ENCODE data around the gene DPY19L3. TPM values are rescaled to one million over a fixed set of nuclear protein-coding genes. Genes with fewer than 3 reads are reported as not detected.

DPY19L3 gene
- total RNA-seq, 1 donor = 30.0 TPM

DNA sequence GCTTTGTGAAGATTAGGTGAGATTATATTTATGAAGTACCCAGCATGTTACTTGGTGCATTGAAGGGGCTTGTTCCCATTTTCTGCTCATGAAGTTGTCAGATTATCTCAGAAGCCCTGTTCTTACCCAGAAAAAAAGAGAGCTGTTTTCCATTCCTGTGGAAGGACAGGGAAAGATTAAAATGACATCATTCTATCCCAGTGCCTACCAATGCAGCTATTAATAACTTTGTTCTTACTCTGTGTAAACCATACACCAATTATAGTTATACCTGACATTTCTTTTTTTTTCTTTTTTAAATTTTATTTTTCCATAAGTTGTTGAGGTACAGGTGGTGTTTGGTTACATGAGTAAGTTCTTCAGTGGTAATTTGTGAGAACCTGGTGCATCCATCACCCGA is 41.5 kb upstream of the DPY19L3 start:
- Histone ChIP-seq H3K27ac (ENCODE audit: low read depth, low read length) (no peak overlapping the region), H2AFZ (ENCODE audit: low read length) (no peak overlapping the region), H3K4me1 (ENCODE audit: insufficient read depth, low read length) (peaks cover 14% of the 10 kb centered on the region), H3K4me2 (ENCODE audit: insufficient read depth, low read length) (no peak overlapping the region), H3K27me3 (ENCODE audit: insufficient read depth, low read length) (no peaks in the 10 kb centered on the region), H3K79me2 (ENCODE audit: insufficient read depth, low read length) (peaks cover 85% of the 10 kb centered on the region), H4K20me1 (ENCODE audit: insufficient read depth, low read length) (peaks cover 18% of the 10 kb centered on the region), H3K9me3 (ENCODE audit: low read depth, low read length) (no peaks in the 10 kb centered on the region), H3K36me3 (ENCODE audit: insufficient read depth, low read length) (peaks cover 50% of the 10 kb centered on the region), H3K4me3 (ENCODE audit: insufficient read depth, low read length) (no peak overlapping the region)
- TF ChIP-seq, protein P1, sequence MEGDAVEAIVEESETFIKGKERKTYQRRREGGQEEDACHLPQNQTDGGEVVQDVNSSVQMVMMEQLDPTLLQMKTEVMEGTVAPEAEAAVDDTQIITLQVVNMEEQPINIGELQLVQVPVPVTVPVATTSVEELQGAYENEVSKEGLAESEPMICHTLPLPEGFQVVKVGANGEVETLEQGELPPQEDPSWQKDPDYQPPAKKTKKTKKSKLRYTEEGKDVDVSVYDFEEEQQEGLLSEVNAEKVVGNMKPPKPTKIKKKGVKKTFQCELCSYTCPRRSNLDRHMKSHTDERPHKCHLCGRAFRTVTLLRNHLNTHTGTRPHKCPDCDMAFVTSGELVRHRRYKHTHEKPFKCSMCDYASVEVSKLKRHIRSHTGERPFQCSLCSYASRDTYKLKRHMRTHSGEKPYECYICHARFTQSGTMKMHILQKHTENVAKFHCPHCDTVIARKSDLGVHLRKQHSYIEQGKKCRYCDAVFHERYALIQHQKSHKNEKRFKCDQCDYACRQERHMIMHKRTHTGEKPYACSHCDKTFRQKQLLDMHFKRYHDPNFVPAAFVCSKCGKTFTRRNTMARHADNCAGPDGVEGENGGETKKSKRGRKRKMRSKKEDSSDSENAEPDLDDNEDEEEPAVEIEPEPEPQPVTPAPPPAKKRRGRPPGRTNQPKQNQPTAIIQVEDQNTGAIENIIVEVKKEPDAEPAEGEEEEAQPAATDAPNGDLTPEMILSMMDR (IDR thresholded peaks at IDR 0.05; ENCODE audit: extremely low read depth, low read depth, low read length) = no peak
- no peak for DNase-seq (ENCODE audit: insufficient read length, low spot score, missing footprints)

DNA sequence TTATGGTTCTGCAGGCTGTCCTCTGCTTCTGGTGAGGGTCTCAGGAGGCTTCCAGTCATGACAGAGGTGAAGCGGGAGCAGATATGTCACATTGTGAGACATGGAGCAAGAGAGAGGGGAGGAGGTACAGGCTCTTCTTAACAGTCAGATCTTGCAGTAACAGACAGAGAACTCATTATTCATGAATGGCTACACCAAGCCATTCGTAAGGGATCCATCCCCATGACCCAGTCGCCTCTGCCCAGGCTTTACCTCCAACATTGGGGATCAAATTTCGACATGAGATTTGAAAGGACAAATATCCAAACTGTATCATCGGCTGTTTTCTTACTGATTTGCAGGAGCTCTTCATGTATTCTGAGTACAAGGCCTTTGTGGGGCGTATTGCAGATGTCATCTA is 38.5 kb upstream of the DPY19L3 start:
- Histone ChIP-seq H4K20me1 (ENCODE audit: insufficient read depth, low read length) (peaks cover 26% of the 10 kb centered on the region), H3K79me2 (ENCODE audit: insufficient read depth, low read length) (peaks cover 86% of the 10 kb centered on the region), H3K4me2 (ENCODE audit: insufficient read depth, low read length) (no peak overlapping the region), H3K9me3 (ENCODE audit: low read depth, low read length) (no peaks in the 10 kb centered on the region), H3K36me3 (ENCODE audit: insufficient read depth, low read length) (peaks cover 38% of the 10 kb centered on the region), H2AFZ (ENCODE audit: low read length) (no peak overlapping the region), H3K4me1 (ENCODE audit: insufficient read depth, low read length) (peaks cover 14% of the 10 kb centered on the region), H3K27ac (ENCODE audit: low read depth, low read length) (no peak overlapping the region), H3K4me3 (ENCODE audit: insufficient read depth, low read length) (no peak overlapping the region), H3K27me3 (ENCODE audit: insufficient read depth, low read length) (no peaks in the 10 kb centered on the region)
- TF ChIP-seq, protein P1 (IDR thresholded peaks at IDR 0.05; ENCODE audit: extremely low read depth, low read depth, low read length) = no peak
- no peak for DNase-seq (ENCODE audit: insufficient read length, low spot score, missing footprints)

DNA sequence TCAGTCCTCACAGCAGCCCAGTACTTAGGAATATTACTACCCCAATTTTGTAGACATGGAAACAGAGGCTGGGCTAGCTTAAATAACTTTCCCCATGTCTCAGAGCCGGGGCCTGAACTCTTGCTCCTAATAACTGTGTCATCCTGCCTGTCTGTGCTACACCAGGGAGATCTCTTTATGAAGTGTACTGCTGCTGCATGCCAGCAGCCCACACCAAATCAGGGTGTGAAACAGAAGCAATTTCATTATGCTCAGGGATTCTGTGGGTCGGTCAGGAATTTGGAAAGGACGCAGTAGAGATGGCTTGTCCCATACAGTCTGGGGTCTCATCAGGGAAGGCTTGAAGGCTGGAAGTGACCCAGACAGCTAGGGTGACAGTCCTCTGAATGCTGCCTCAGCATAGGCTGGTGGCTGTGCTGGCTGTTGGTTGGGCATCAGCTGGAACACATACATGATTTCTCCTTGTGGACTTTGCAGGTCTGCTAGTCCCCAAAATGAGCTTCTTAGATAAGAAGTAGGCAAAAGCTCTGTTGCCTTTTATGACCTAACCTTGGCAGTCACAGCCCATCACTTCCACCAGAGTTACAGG is 37.5 kb upstream of the DPY19L3 start:
- Histone ChIP-seq H3K4me2 (ENCODE audit: insufficient read depth, low read length) (no peak overlapping the region), H2AFZ (ENCODE audit: low read length) (no peak overlapping the region), H3K9me3 (ENCODE audit: low read depth, low read length) (no peaks in the 10 kb centered on the region), H3K4me3 (ENCODE audit: insufficient read depth, low read length) (no peak overlapping the region), H3K27ac (ENCODE audit: low read depth, low read length) (no peak overlapping the region), H3K4me1 (ENCODE audit: insufficient read depth, low read length) (peaks cover 15% of the 10 kb centered on the region), H4K20me1 (ENCODE audit: insufficient read depth, low read length) (peaks cover 26% of the 10 kb centered on the region), H3K79me2 (ENCODE audit: insufficient read depth, low read length) (peaks cover 76% of the 10 kb centered on the region), H3K27me3 (ENCODE audit: insufficient read depth, low read length) (no peaks in the 10 kb centered on the region), H3K36me3 (ENCODE audit: insufficient read depth, low read length) (peaks cover 40% of the 10 kb centered on the region)
- TF ChIP-seq, protein P1 (IDR thresholded peaks at IDR 0.05; ENCODE audit: extremely low read depth, low read depth, low read length) = no peak
- DNase-seq (ENCODE audit: insufficient read length, low spot score, missing footprints) = no peak

DNA sequence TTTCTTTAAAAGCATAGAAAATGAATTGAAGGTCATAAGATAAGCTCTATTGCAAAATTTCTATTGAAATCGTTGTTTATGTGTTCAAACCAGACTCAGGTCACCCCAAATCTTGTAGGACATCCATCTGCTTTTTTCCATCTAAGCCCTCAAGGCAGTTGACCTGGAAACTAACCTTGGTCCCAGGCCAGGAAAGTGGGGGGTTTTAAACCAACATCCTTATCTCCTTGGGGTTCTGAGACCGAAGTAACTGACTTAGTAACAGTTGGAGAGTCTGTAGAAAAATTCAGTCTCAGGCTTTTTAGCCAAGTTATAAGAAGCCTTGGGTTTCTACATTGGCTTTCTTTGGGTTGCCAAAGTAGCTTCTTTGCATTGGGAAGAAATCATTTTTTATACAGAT is 36.8 kb upstream of the DPY19L3 start:
- H3K4me3 ChIP-seq (ENCODE audit: insufficient read depth, low read length) = no peak overlapping the region
- peaks cover 26% of the 10 kb centered on the region for H4K20me1 ChIP-seq (ENCODE audit: insufficient read depth, low read length)
- no peak for DNase-seq (ENCODE audit: insufficient read length, low spot score, missing footprints)
- H3K9me3 ChIP-seq (ENCODE audit: low read depth, low read length) = no peaks in the 10 kb centered on the region
- H3K27ac ChIP-seq (ENCODE audit: low read depth, low read length) = no peak overlapping the region
- H3K36me3 ChIP-seq (ENCODE audit: insufficient read depth, low read length) = peaks cover 33% of the 10 kb centered on the region
- H3K79me2 ChIP-seq (ENCODE audit: insufficient read depth, low read length) = peaks cover 69% of the 10 kb centered on the region
- peaks cover 19% of the 10 kb centered on the region for H3K4me1 ChIP-seq (ENCODE audit: insufficient read depth, low read length)
- H2AFZ ChIP-seq (ENCODE audit: low read length) = no peak overlapping the region
- H3K4me2 ChIP-seq (ENCODE audit: insufficient read depth, low read length) = no peak overlapping the region
- TF ChIP-seq, protein P1 (IDR thresholded peaks at IDR 0.05; ENCODE audit: extremely low read depth, low read depth, low read length) = no peak
- H3K27me3 ChIP-seq (ENCODE audit: insufficient read depth, low read length) = no peaks in the 10 kb centered on the region
